HepG2 (cell line): ENCODE data around the gene FBXO41. TPM values are rescaled to one million over a fixed set of nuclear protein-coding genes. Genes with fewer than 3 reads are reported as not detected.

Experiments
- AKNA ChIP-seq: sonication (generic); formaldehyde crosslinking; IDR thresholded peaks from 2 replicates; pipeline ENCODE4 v1.4.0; 2020; ENCODE audit warnings: missing genetic modification reagents, borderline replicate concordance
- ATF7-NPFF ChIP-seq: sonication (generic); formaldehyde crosslinking; IDR thresholded peaks from 2 replicates; pipeline ENCODE4 v1.8.1; 2023; ENCODE audit warnings: mild to moderate bottlenecking, low read depth, missing genetic modification reagents, moderate library complexity
- JUND ChIP-seq: sonication (generic); formaldehyde crosslinking; IDR thresholded peaks from 2 replicates; pipeline ENCODE4 v1.8.0; 2022; ENCODE audit warnings: mild to moderate bottlenecking, missing genetic modification reagents
- MIER3 ChIP-seq: IDR thresholded peaks from 2 replicates; pipeline ENCODE4 v1.6.1; 2016; ENCODE audit warnings: missing compliant biosample characterization, borderline replicate concordance
- PAWR ChIP-seq: sonication (generic); formaldehyde crosslinking; IDR thresholded peaks from 2 replicates; pipeline ENCODE4 v1.4.0; 2020; ENCODE audit warnings: missing genetic modification reagents, mild to moderate bottlenecking, borderline replicate concordance
- PRMT3 ChIP-seq: sonication (generic); formaldehyde crosslinking; IDR thresholded peaks from 2 replicates; pipeline ENCODE4 v1.8.1; 2022; ENCODE audit warnings: low read depth, mild to moderate bottlenecking, moderate library complexity, missing genetic modification reagents, borderline replicate concordance
- SIN3A ChIP-seq: IDR thresholded peaks from 2 replicates; pipeline ENCODE4 v1.6.1; 2011; ENCODE audit warnings: low read depth, mild to moderate bottlenecking, control low read depth, low read length, borderline replicate concordance
- SNAI1 ChIP-seq: sonication (generic); formaldehyde crosslinking; IDR thresholded peaks from 2 replicates; pipeline ENCODE4 v1.5.0; 2020; ENCODE audit warnings: mild to moderate bottlenecking, missing genetic modification reagents, borderline replicate concordance
- TCF7 ChIP-seq: sonication (generic); IDR thresholded peaks from 2 replicates; pipeline ENCODE4 v1.6.1; 2016; ENCODE audit warnings: antibody characterized with exemption, low read depth
- TOE1 ChIP-seq: sonication (generic); formaldehyde crosslinking; IDR thresholded peaks from 2 replicates; pipeline ENCODE4 v1.4.0; 2020; ENCODE audit warnings: mild to moderate bottlenecking, missing genetic modification reagents
- ZBTB20 ChIP-seq: sonication (generic); formaldehyde crosslinking; IDR thresholded peaks from 2 replicates; pipeline ENCODE4 v1.8.1; 2023; ENCODE audit warnings: missing genetic modification reagents, low read depth, mild to moderate bottlenecking, borderline replicate concordance
- ZHX2 ChIP-seq, 2 experiments: sonication (generic) in 1 of 2; formaldehyde crosslinking in 1 of 2; IDR thresholded peaks; 2 replicates each; pipeline versions ENCODE4 v1.6.1 to v1.9.0; 2014 to 2022; ENCODE audit warnings: antibody characterized with exemption in 1 of 2, borderline replicate concordance in 1 of 2, inconsistent platforms in 1 of 2, low read depth in 1 of 2, missing genetic modification reagents in 1 of 2
- ZNF24 ChIP-seq: fragments of 450-650 bp; IDR thresholded peaks from 2 replicates; pipeline ENCODE4 v1.6.1; 2017; ENCODE audit warnings: antibody characterized with exemption, mild to moderate bottlenecking
- ZNF256 ChIP-seq: sonication (generic); formaldehyde crosslinking; conservative IDR thresholded peaks from 2 replicates; pipeline ENCODE4 v1.4.0; 2020; ENCODE audit warnings: missing genetic modification reagents
- ZNF619 ChIP-seq: sonication (generic); formaldehyde crosslinking; IDR thresholded peaks from 2 replicates; pipeline ENCODE4 v1.4.0; 2020; ENCODE audit warnings: mild to moderate bottlenecking, missing genetic modification reagents
- ZNF644 ChIP-seq: IDR thresholded peaks from 2 replicates; pipeline ENCODE4 v1.6.1; 2016; ENCODE audit warnings: low read depth
- ZNF83 ChIP-seq: sonication (generic); formaldehyde crosslinking; IDR thresholded peaks from 2 replicates; pipeline ENCODE4 v1.4.0; 2020; ENCODE audit warnings: missing genetic modification reagents, mild to moderate bottlenecking, borderline replicate concordance
- ZSCAN20 ChIP-seq: sonication (generic); formaldehyde crosslinking; IDR thresholded peaks from 2 replicates; pipeline ENCODE4 v1.4.0; 2020; ENCODE audit warnings: missing genetic modification reagents, mild to moderate bottlenecking, borderline replicate concordance
- polyA plus RNA-seq, 8 experiments: library from polyadenylated mRNA; depleted of rRNA in 3 of 8; stranded (reverse) in 7 of 8; unstranded in 1 of 8; fragments of >200 nt; fragmentation: Illumina TruSeq in 4 of 8; extraction: Trizol in 4 of 8; gene quantifications; 2 replicates each; pipeline versions ENCODE4 v1.2.1 to v1.2.3, GENCODE V29; 2011 to 2016; ENCODE audit warnings: low read depth in 4 of 8, missing spikeins in 1 of 8, mixed read lengths in 1 of 8; ENCODE audit not compliant: insufficient read depth in 1 of 8
- total RNA-seq, 5 experiments: library from RNA; depleted of rRNA; stranded (reverse); fragments of >200 nt; fragmentation: Illumina TruSeq; extraction: Trizol; gene quantifications; 2 replicates each; pipeline ENCODE4 v1.2.3, GENCODE V29; 2016; ENCODE audit warnings: low read depth in 1 of 5
- TF ChIP-seq, protein P1 (sequence below): IDR thresholded peaks from 2 replicates; pipeline ENCODE4 v1.6.1; 2012; ENCODE audit warnings: inconsistent platforms

FBXO41 gene
- total and polyA plus RNA-seq, 2 of the 13 experiments (the other 11 are each of a cell fraction or from before 2014, with no cell fraction given): 4.2 to 10.3 TPM

DNA sequence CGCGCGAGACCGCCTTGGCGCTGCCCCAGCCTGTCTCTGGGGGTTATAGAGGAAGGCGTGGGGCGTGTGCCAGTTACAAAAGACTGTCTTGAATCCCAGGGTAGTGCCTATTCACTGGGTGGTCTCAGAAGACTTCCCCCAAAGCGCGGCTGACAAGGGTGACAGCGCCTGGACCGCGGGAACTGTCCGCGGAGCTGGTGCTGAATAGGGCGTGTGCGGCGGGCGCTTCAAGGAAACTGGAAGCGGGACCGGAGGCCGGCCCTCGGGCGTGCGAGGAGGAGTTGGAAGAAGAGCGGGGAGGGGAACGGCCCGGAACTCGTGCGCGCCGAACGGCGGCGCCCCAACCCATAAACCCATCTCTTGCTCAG, 6.8 kb upstream of the FBXO41 start (continued):
- no peak; the same call in 1 of the 2 replicates for TF ChIP-seq PRMT3 (CRISPR knock-in tag)
- TF ChIP-seq ZHX2 (IDR thresholded peaks at IDR 0.05; ENCODE audit: low read depth): no peak
- TF ChIP-seq ZHX2 (CRISPR knock-in tag; IDR thresholded peaks at IDR 0.05; ENCODE audit: borderline replicate concordance): 0 out of 2 replicates have a peak, but pooled peaks have one; percentile 59
- TF ChIP-seq ZNF83 (CRISPR knock-in tag): 0 out of 2 replicates have a peak, but pooled peaks have one; percentile 33
- peak; percentile 85; the same call in 1 of the 2 replicates for TF ChIP-seq ZSCAN20 (CRISPR knock-in tag)
- TF ChIP-seq TCF7: no peak
- no peak for TF ChIP-seq MIER3 (CRISPR knock-in tag)
- no peak for TF ChIP-seq ZNF644 (CRISPR knock-in tag)
- 0 out of 2 replicates have a peak, but pooled peaks have one; percentile 71 for TF ChIP-seq SNAI1 (CRISPR knock-in tag)
- TF ChIP-seq PAWR (CRISPR knock-in tag): no peak
- TF ChIP-seq, protein P1, sequence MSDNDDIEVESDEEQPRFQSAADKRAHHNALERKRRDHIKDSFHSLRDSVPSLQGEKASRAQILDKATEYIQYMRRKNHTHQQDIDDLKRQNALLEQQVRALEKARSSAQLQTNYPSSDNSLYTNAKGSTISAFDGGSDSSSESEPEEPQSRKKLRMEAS: peak; percentile 64
- peak; percentile 80; the same call in 1 of the 2 replicates for TF ChIP-seq ZBTB20
- peak; percentile 88; the same call in 1 of the 2 replicates for TF ChIP-seq SIN3A
- peak; percentile 42; the same call in 1 of the 2 replicates for TF ChIP-seq TOE1 (CRISPR knock-in tag)
- TF ChIP-seq ZNF256 (CRISPR knock-in tag): 0 out of 2 replicates have a peak, but pooled peaks have one; percentile 84
- TF ChIP-seq ZNF619 (CRISPR knock-in tag): no peak
- no peak for TF ChIP-seq ZNF24
- no peak; the same call in 1 of the 2 replicates for TF ChIP-seq ATF7-NPFF
- TF ChIP-seq JUND (CRISPR knock-in tag): 0 out of 2 replicates have a peak, but pooled peaks have one; percentile 23
- TF ChIP-seq AKNA (CRISPR knock-in tag): peak; percentile 94
